Heart right ventricle (tissue), 16 donors: ENCODE data around the gene ERBB4. TPM values are rescaled to one million over a fixed set of nuclear protein-coding genes. Genes with fewer than 3 reads are reported as not detected.
A peak's percentile ranks its signal among the peaks of the same experiment; 100 is the strongest.

Source experiments
- ATAC-seq, 8 donors: fragments of 200-7000 bp; cut with Tn5 transposase; one replicate each; pipeline ENCODE4 v1.9.1; 2020; ENCODE audit warnings: mild to moderate bottlenecking in 8 of 8, moderate library complexity in 8 of 8, moderate number of reproducible peaks in 1 of 8
- DNase-seq, 2 donors: peaks; one replicate each; pipeline ENCODE4 v3.0.0-alpha.2; 2020
- H3K27ac ChIP-seq, 10 donors: fragments of 200-600 bp; sonication (generic) in 2 of 10; one replicate each; pipeline versions ENCODE4 v1.5.0 to v1.8.0; 2020 to 2022; ENCODE audit warnings: mild to moderate bottlenecking in 3 of 10
- H3K27me3 ChIP-seq, 7 donors: fragments of 200-600 bp; one replicate each; pipeline ENCODE4 v1.8.0; 2021 to 2022; ENCODE audit warnings: mild to moderate bottlenecking in 2 of 7
- H3K36me3 ChIP-seq, 9 donors: fragments of 200-600 bp; sonication (generic) in 1 of 9; one replicate each; pipeline versions ENCODE4 v1.5.0 to v1.8.0; 2020 to 2022; ENCODE audit warnings: mild to moderate bottlenecking in 2 of 9
- H3K4me1 ChIP-seq, 9 donors: fragments of 200-600 bp; sonication (generic) in 1 of 9; one replicate each; pipeline versions ENCODE4 v1.5.0 to v1.8.0; 2020 to 2022; ENCODE audit warnings: mild to moderate bottlenecking in 4 of 9
- H3K4me3 ChIP-seq, 10 donors: fragments of 200-600 bp; sonication (generic) in 2 of 10; one replicate each; pipeline versions ENCODE4 v1.5.0 to v1.8.0; 2020 to 2022; ENCODE audit warnings: mild to moderate bottlenecking in 7 of 10, moderate library complexity in 2 of 10
- H3K9me3 ChIP-seq, 11 donors: fragments of 200-600 bp in 10 of 11; sonication (generic) in 2 of 11; one replicate each; pipeline versions ENCODE4 v1.5.0 to v1.8.0; 2013 to 2022; ENCODE audit warnings: mild to moderate bottlenecking in 2 of 11, control low read depth in 1 of 11, moderate library complexity in 1 of 11
- CTCF ChIP-seq, 9 donors: fragments of 200-600 bp; sonication (generic) in 2 of 9; IDR thresholded peaks; one replicate each; pipeline versions ENCODE4 v1.5.0 to v1.8.0; 2021 to 2022; ENCODE audit warnings: antibody characterized with exemption in 9 of 9, mild to moderate bottlenecking in 5 of 9, moderate library complexity in 1 of 9
- WGBS, 2 donors: extraction: QIAGEN DNeasy Blood & Tissue Kit; methylation state at CpG; one replicate each; pipeline ENCODE4 v1.1.7; 2013; ENCODE audit warnings: inconsistent platforms in 1 of 2; 5-methylcytosine and 5-hydroxymethylcytosine counted together
- intact Hi-C, 10 donors: fragments of 100-400 bp; cut with DNase I; formaldehyde crosslinking; loops; one replicate each; pipeline versions ENCODE4 v1.11.1 to v1.14.2; 2022
- polyA plus RNA-seq, 2 donors: library from polyadenylated mRNA; stranded (reverse); fragments of 200-250 nt; gene quantifications; one replicate each; pipeline ENCODE4 v1.2.3, GENCODE V29; 2013
- total RNA-seq, 10 donors: library from RNA; stranded (reverse); fragmentation: NEBNext Ultra II Directional in 3 of 10; extraction: Animal tissue kit (Norgen Biotek cat#: 25700) in 3 of 10; gene quantifications; one replicate each; pipeline versions ENCODE4 v1.2.1 to v1.2.4, GENCODE V29; 2021 to 2023
- donor health status: Arrhythmogenic right ventricular cardiomyopathy.
- donor health status: ischemic (EF 13 %, LVEDD 7.1; RV severe dilation, severe dysfunction).
- donor health status: healthy with polysubstance abuse.
- donor health status: DM: no; HTN: yes; CAD: no.
- donor health status: DM: no; HTN: no; CAD: no.
- donor health status: ischemic (EF 25% LVEDD 6.9; RV normal size, moderate dysfunction).
- donor health status: ischemic (EF 25% LVEDD 5.7; RV mildly dilated, moderate dysfunction).
- donor health status: healthy.
- donor health status: DM: yes; HTN: yes; CAD: no.
- donor health status: Ischemic cardiomyopathy.
- donor health status: ischemic (EF 35%, LVEDD 5.7; RV mildly dilated, moderate dysfunction).
- donor health status: nonischemic (EF 11% LVEDD 7.7; RV severe dilation, severe dysfunction).
- donor health status: DM: yes; HTN: yes; CAD: no.
- donor health status: PGD.
- donor health status: ischemic (EF 29% LVEDD 5.4; RV normal size, mild dysfunction).
- donor health status: nonischemic (EF 23%, LVEDD 6.1; RV moderate dilation, normal function).

ERBB4 gene
- total and polyA plus RNA-seq, 12 donors = 1.2 to 24.6 (median 16.1) TPM

- H3K4me3 ChIP-seq = no peak overlapping the region
- peaks cover 0 to 4% (median 0%) of the 10 kb centered on the region in 11 donors for H3K9me3 ChIP-seq
- ATAC-seq (no peak), DNase-seq (no peak)
- no peaks in the 10 kb centered on the region for H3K27me3 ChIP-seq
- intact Hi-C loops = loop anchor here in 1 of 10 donors (1.0 kb wide), 1 partner anchor 19 kb away; no protein-coding TSS in a partner anchor
- 54 to 65% methylated on average over 5 of the region's 5 CpGs for WGBS, 2 donors
- H3K36me3 ChIP-seq = no peaks in the 10 kb centered on the region
- no peaks in the 10 kb centered on the region for H3K4me1 ChIP-seq
- H3K27ac ChIP-seq = no peak overlapping the region
- no peak for TF ChIP-seq CTCF (IDR thresholded peaks at IDR 0.05)
These were observed 771.9 kb downstream of the ERBB4 start for GRCh38 chr2:211766689-211767088.

DNA sequence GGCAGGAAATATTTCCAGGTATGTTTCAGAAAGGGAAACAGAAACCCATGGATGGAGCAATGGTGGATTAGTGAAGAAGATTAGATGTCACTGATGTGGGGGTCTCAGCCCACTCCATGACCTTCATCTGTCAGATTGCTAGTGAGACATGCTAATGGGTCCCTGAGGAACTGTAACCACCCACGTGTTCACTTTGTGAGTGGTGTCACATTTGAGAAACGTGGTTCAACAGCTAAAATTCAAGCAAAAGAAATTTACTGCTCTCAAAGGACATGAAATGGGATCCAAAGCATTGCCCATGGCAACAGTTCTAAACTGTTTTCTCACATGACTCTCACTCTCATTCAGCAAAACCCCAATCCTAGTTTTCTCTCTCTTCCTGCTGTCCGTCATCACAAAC, 776.1 kb downstream of the ERBB4 start:
- 66 to 82% methylated on average over 3 of the region's 3 CpGs for WGBS, 2 donors
- no peaks in the 10 kb centered on the region for H3K36me3 ChIP-seq

DNA sequence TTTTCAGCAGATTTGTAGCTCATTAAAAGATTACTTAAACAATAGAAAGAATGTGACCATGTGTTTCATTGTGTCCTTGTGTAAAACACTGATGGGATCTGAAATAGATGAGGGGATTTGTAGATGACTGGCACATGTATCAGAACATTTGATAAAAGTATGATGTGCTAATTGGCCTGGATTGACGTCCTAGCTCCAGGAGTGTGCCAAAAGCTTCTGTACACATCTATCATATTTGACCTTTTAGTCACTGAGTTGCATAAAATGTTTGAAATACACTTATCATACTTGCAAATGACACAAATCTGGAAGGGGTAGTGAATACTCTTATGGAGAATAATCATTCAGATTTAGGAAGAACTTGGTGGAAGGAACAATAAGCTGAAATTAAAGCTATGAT, 778.5 kb downstream of the ERBB4 start:
- DNase-seq (no peak), ATAC-seq (peak in 2 of 8 donors; percentile 47 to 71)
- 13 to 17% methylated on average over 1 of the region's 1 CpG for whole genome bisulfite sequencing, 2 donors
- Histone ChIP-seq H3K9me3 (no peaks in the 10 kb centered on the region), H3K27me3 (no peaks in the 10 kb centered on the region), H3K27ac (no peak overlapping the region), H3K4me1 (no peaks in the 10 kb centered on the region), H3K4me3 (no peak overlapping the region), H3K36me3 (no peaks in the 10 kb centered on the region)
- intact Hi-C loops = no loop called here
- no peak for TF ChIP-seq CTCF (IDR thresholded peaks at IDR 0.05)

More for the DNA sequence above, 776.1 kb downstream of the ERBB4 start:
- Histone ChIP-seq H3K27me3 (no peaks in the 10 kb centered on the region), H3K4me3 (no peak overlapping the region), H3K27ac (no peak overlapping the region), H3K9me3 (no peaks in the 10 kb centered on the region), H3K4me1 (no peaks in the 10 kb centered on the region)
- intact Hi-C loops = no loop called here
- no peak for TF ChIP-seq CTCF (IDR thresholded peaks at IDR 0.05)
- no peak for DNase-seq
- no peak for ATAC-seq

GRCh38 chr2:211756266-211756665, 782.3 kb downstream of the ERBB4 start:
- ATAC-seq (no peak), DNase-seq (no peak)
- WGBS, 2 donors = 92 to 97% methylated on average over 2 of the region's 2 CpGs
- H3K9me3 ChIP-seq = no peaks in the 10 kb centered on the region
- no peak for TF ChIP-seq CTCF (IDR thresholded peaks at IDR 0.05)
- no peaks in the 10 kb centered on the region for H3K27me3 ChIP-seq
- H3K27ac ChIP-seq = no peak overlapping the region
- H3K4me3 ChIP-seq = no peak overlapping the region
- H3K36me3 ChIP-seq = no peaks in the 10 kb centered on the region
- peaks cover 0 to 6% (median 0%) of the 10 kb centered on the region in 9 donors for H3K4me1 ChIP-seq
- intact Hi-C loops = no loop called here
